GM19467 (cell line): ENCODE data around the gene FTL.
A peak's percentile ranks its signal among the peaks of the same experiment; 100 is the strongest.

ENCODE experiments used
- ATAC-seq: cut with Tn5 transposase; IDR thresholded peaks from one replicate; pipeline ENCODE4 v1.9.1; 2021; ENCODE audit warnings: mild to moderate bottlenecking, moderate library complexity; ENCODE audit not compliant: unreplicated experiment

The FTL gene

GRCh38 chr19:48945415-48945814 is 19.7 kb upstream of the FTL start:
- no peak for ATAC-seq

GRCh38 chr19:48945817-48946216 is 19.3 kb upstream of the FTL start:
- ATAC-seq = no peak

- ATAC-seq = no peak
Observed at GRCh38 chr19:48946463-48947257, 18.4 kb upstream of the FTL start.

GRCh38 chr19:48947258-48947542 is 17.9 kb upstream of the FTL start:
- no peak for ATAC-seq

GRCh38 chr19:48950159-48950558 is 14.9 kb upstream of the FTL start:
- no peak for ATAC-seq

GRCh38 chr19:48950830-48951519 is 14.1 kb upstream of the FTL start:
- ATAC-seq = no peak

- no peak for ATAC-seq
Observed at GRCh38 chr19:48953141-48953540, 12.0 kb upstream of the FTL start.

GRCh38 chr19:48953990-48954594 is 11.0 kb upstream of the FTL start:
- ATAC-seq = no peak

- ATAC-seq = peak; percentile 73
Observed at GRCh38 chr19:48954595-48955307, 10.4 kb upstream of the FTL start, which contains the start of gene BAX. Gene BAX, plus strand, starts transcription at chr19:48954875. Its CDS starts 54 bp downstream, at chr19:48954929.

GRCh38 chr19:48955308-48955958 is 9.7 kb upstream of the FTL start:
- no peak for ATAC-seq

- no peak for ATAC-seq
Observed at GRCh38 chr19:48958006-48958405, 7.1 kb upstream of the FTL start.

- ATAC-seq = no peak
Observed at GRCh38 chr19:48959341-48960239, 5.5 kb upstream of the FTL start.

- ATAC-seq = no peak
Observed at GRCh38 chr19:48961051-48961649, 4.0 kb upstream of the FTL start.

- ATAC-seq = no peak
Observed at GRCh38 chr19:48961673-48962028, 3.5 kb upstream of the FTL start.

GRCh38 chr19:48962029-48962848 is 2.9 kb upstream of the FTL start:
- ATAC-seq = no peak

GRCh38 chr19:48962849-48963165 is 2.3 kb upstream of the FTL start:
- no peak for ATAC-seq

GRCh38 chr19:48963371-48964204 is 1.5 kb upstream of the FTL start:
- ATAC-seq = no peak
